ENCODE measurements around the gene TMIGD1.

Gene TMIGD1

GRCh38 chr17:30292286-30292858 lies 41.5 kb downstream of the TMIGD1 start:
- H3K4me3 ChIP-seq (ENCODE audit: control insufficient read depth in 1 of 7, extremely low read depth in 1 of 7, insufficient read depth in 4 of 7, low read depth in 2 of 7, low read length in 6 of 7) = peak overlapping the region; percentile 72 to 95 (median 89)
- H3K36me3 ChIP-seq (ENCODE audit: control insufficient read depth in 4 of 4, insufficient read depth in 4 of 4, low read length in 3 of 4) = peaks cover under 1 to 22% (median 9%) of the 10 kb centered on the region in 4 experiments
- CTCF ChIA-PET = interaction anchor here (1.2 to 1.7 kb wide), 5 partner anchors 12 to 187 kb away, joined by 3 to 6 read pairs (median 3); no protein-coding TSS in a partner anchor
- POLR2A ChIA-PET = interaction anchor here (0.5 to 0.6 kb wide), 2 partner anchors 166 to 178 kb away, joined by 3 read pairs; no protein-coding TSS in a partner anchor
- WGBS (ENCODE audit: insufficient coverage) = 36% methylated on average over 17 of the region's 17 CpGs
- DNase-seq = peak in 2 of 3 donors; percentile 48 to 59
- no peak overlapping the region for H3K27ac ChIP-seq (ENCODE audit: insufficient read depth in 1 of 2, low read depth in 1 of 2, low read length in 2 of 2, poor library complexity in 1 of 2, severe bottlenecking in 2 of 2)
- peaks cover 0 to 4% (median 0%) of the 10 kb centered on the region in 5 experiments for H3K9me3 ChIP-seq (ENCODE audit: control extremely low read depth in 1 of 5, control insufficient read depth in 4 of 5, insufficient read depth in 2 of 5, low read depth in 1 of 5, low read length in 4 of 5)
- peaks cover 3 to 18% (median 12%) of the 10 kb centered on the region in 4 experiments for H3K4me1 ChIP-seq (ENCODE audit: control extremely low read depth in 1 of 4, control insufficient read depth in 4 of 4, insufficient read depth in 4 of 4, low read length in 3 of 4)
- H3K27me3 ChIP-seq (replicated peaks in 2 of 5; ENCODE audit: control insufficient read depth in 4 of 5, insufficient read depth in 5 of 5, low read length in 4 of 5) = peaks cover 0 to 2% (median 0%) of the 10 kb centered on the region in 5 experiments

GRCh38 chr17:30291543-30292285 lies 42.1 kb downstream of the TMIGD1 start, which contains the start of gene BLMH:
TSS of gene BLMH (minus strand) at chr17:30291944. CDS start at chr17:30291819, 125 bp downstream.
- Histone ChIP-seq H3K36me3 (ENCODE audit: control insufficient read depth in 4 of 4, insufficient read depth in 4 of 4, low read length in 3 of 4) (peaks cover 4 to 28% (median 13%) of the 10 kb centered on the region in 4 experiments), H3K27ac (ENCODE audit: insufficient read depth in 1 of 2, low read depth in 1 of 2, low read length in 2 of 2, poor library complexity in 1 of 2, severe bottlenecking in 2 of 2) (peak within 1 kb of the TSS in 1 of 2 experiments; percentile 57), H3K9me3 (ENCODE audit: control extremely low read depth in 1 of 5, control insufficient read depth in 4 of 5, insufficient read depth in 2 of 5, low read depth in 1 of 5, low read length in 4 of 5) (no peaks in the 10 kb centered on the region), H3K27me3 (replicated peaks in 2 of 5; ENCODE audit: control insufficient read depth in 4 of 5, insufficient read depth in 5 of 5, low read length in 4 of 5) (peaks cover 0 to 2% (median 0%) of the 10 kb centered on the region in 5 experiments), H3K4me1 (ENCODE audit: control extremely low read depth in 1 of 4, control insufficient read depth in 4 of 4, insufficient read depth in 4 of 4, low read length in 3 of 4) (peaks cover 3 to 18% (median 12%) of the 10 kb centered on the region in 4 experiments), H3K4me3 (ENCODE audit: control insufficient read depth in 1 of 7, extremely low read depth in 1 of 7, insufficient read depth in 4 of 7, low read depth in 2 of 7, low read length in 6 of 7) (peak within 1 kb of the TSS; percentile 72 to 95 (median 89))
- POLR2A ChIA-PET = interaction anchor here (0.6 to 0.8 kb wide), 3 partner anchors 43 to 186 kb away, joined by 3 read pairs; no protein-coding TSS in a partner anchor
- DNase-seq = peak; percentile 65 to 87 (median 82)
- CTCF ChIA-PET = interaction anchor here (1.2 to 1.7 kb wide), 5 partner anchors 12 to 187 kb away, joined by 3 to 6 read pairs (median 3); no protein-coding TSS in a partner anchor
- under 1% methylated on average over 49 of the region's 89 CpGs for WGBS (ENCODE audit: insufficient coverage)

DNA sequence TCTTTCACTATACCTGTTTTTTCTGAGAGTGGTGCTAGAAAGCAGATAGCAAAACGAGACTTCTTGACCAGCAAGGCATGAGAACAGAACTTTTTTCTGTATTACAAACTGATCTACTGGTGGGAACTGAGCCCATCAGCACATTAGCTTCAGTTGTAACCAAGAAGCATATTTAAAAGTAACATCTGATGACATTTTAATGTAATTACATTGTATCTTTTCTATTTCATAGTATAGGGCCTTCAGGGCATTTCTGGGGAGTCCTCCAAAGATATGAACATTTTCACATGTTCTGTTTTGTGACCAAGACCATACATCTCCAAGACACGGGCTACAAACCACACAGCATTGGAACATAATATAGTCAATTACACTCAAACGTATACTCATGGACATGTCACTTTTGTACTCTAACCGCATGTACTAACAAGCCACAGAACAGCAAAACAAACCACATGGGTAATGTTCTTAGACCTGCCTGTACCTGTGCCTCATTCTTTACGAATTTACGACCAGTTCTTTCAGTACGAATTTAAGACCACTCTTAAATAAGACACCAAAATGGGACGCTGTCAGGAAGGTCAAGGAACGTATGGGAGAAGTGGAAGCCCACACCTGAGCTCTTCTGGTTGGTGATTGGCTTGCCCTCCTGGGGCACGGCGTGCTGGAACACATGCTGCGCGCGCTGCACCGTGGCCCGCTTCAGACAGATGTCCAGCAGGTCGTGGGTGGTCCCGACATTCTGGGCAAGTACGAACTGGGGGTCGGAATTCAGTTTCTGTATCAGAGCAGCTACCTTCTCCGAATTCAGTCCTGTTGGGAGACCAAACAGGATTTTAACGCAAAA lies 42.9 kb downstream of the TMIGD1 start:
- H3K36me3 ChIP-seq (ENCODE audit: control insufficient read depth in 4 of 4, insufficient read depth in 4 of 4, low read length in 3 of 4) = peaks cover 4 to 36% (median 19%) of the 10 kb centered on the region in 4 experiments
- CTCF ChIA-PET = interaction anchor here (1.3 to 1.7 kb wide), 2 partner anchors 12 to 45 kb away, joined by 4 to 6 read pairs; no protein-coding TSS in a partner anchor
- peaks cover 0 to 2% (median 0%) of the 10 kb centered on the region in 5 experiments for H3K27me3 ChIP-seq (replicated peaks in 2 of 5; ENCODE audit: control insufficient read depth in 4 of 5, insufficient read depth in 5 of 5, low read length in 4 of 5)
- DNase-seq = peak in 2 of 3 donors; percentile 41 to 61
- 4% methylated on average over 18 of the region's 22 CpGs for WGBS (ENCODE audit: insufficient coverage)
- POLR2A ChIA-PET = interaction anchor here (0.7 to 0.8 kb wide), 2 partner anchors 44 to 187 kb away, joined by 3 read pairs; no protein-coding TSS in a partner anchor
- peaks cover 3 to 18% (median 12%) of the 10 kb centered on the region in 4 experiments for H3K4me1 ChIP-seq (ENCODE audit: control extremely low read depth in 1 of 4, control insufficient read depth in 4 of 4, insufficient read depth in 4 of 4, low read length in 3 of 4)
- H3K4me3 ChIP-seq (ENCODE audit: control insufficient read depth in 1 of 7, extremely low read depth in 1 of 7, insufficient read depth in 4 of 7, low read depth in 2 of 7, low read length in 6 of 7) = peak overlapping the region; percentile 72 to 95 (median 89)
- no peaks in the 10 kb centered on the region for H3K9me3 ChIP-seq (ENCODE audit: control extremely low read depth in 1 of 5, control insufficient read depth in 4 of 5, insufficient read depth in 2 of 5, low read depth in 1 of 5, low read length in 4 of 5)
- peak overlapping the region in 1 of 2 experiments; percentile 57 for H3K27ac ChIP-seq (ENCODE audit: insufficient read depth in 1 of 2, low read depth in 1 of 2, low read length in 2 of 2, poor library complexity in 1 of 2, severe bottlenecking in 2 of 2)

DNA sequence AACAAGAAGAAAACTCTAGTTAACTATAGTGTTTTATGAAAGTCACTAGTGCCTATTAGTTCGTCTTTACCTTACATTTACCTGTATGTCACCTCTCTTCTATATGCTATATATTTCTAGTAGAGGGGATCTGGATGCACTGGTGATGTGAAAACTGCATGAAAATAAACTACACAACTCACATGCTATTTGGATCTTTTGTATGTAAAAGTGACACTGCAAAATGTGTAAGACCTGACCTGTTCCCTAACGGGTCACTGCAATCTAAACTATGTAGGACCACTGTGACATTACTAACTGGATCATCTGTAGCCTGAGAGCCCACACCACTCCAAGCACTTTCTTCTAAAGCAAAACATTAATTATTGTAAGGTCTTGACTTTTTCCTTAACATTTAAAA lies 43.8 kb downstream of the TMIGD1 start:
- Histone ChIP-seq H3K4me3 (ENCODE audit: control insufficient read depth in 1 of 7, extremely low read depth in 1 of 7, insufficient read depth in 4 of 7, low read depth in 2 of 7, low read length in 6 of 7) (peak overlapping the region in 3 of 7 experiments; percentile 87 to 91 (median 89)), H3K27me3 (replicated peaks in 2 of 5; ENCODE audit: control insufficient read depth in 4 of 5, insufficient read depth in 5 of 5, low read length in 4 of 5) (peaks cover 0 to 2% (median 0%) of the 10 kb centered on the region in 5 experiments), H3K36me3 (ENCODE audit: control insufficient read depth in 4 of 4, insufficient read depth in 4 of 4, low read length in 3 of 4) (peaks cover 4 to 44% (median 28%) of the 10 kb centered on the region in 4 experiments), H3K4me1 (ENCODE audit: control extremely low read depth in 1 of 4, control insufficient read depth in 4 of 4, insufficient read depth in 4 of 4, low read length in 3 of 4) (peaks cover 3 to 18% (median 12%) of the 10 kb centered on the region in 4 experiments), H3K9me3 (ENCODE audit: control extremely low read depth in 1 of 5, control insufficient read depth in 4 of 5, insufficient read depth in 2 of 5, low read depth in 1 of 5, low read length in 4 of 5) (no peaks in the 10 kb centered on the region), H3K27ac (ENCODE audit: insufficient read depth in 1 of 2, low read depth in 1 of 2, low read length in 2 of 2, poor library complexity in 1 of 2, severe bottlenecking in 2 of 2) (no peak overlapping the region)
- WGBS (ENCODE audit: insufficient coverage) = 100% methylated on average over 1 of the region's 2 CpGs
- no peak for DNase-seq
- CTCF ChIA-PET = no interaction called here
- POLR2A ChIA-PET = no interaction called here

DNA sequence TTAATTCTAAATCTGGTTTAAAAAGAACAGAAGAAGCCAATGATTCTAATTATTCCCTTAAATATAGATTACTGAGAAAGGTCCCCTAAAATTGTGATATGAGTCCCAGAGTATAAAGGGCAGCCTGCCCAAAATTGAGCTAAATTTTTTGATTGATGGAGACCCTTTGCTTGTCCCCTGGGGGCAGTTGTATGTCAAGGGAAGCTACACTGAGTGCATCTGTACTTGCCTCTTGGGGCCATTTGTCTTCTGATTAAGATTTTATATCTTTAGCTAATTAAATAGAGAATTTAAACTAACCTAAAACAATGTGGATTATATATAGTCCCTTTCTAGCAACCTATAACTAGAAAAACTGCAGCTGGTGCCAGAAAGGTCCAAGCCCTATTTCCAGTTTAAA lies 54.7 kb downstream of the TMIGD1 start:
- ChIA-PET CTCF (interaction anchor here (0.7 to 2.4 kb wide), 7 partner anchors 12 to 174 kb away, joined by 3 to 16 read pairs (median 4); partner anchors contain the start of gene BLMH), POLR2A (no interaction called here)
- H3K27ac ChIP-seq (ENCODE audit: insufficient read depth in 1 of 2, low read depth in 1 of 2, low read length in 2 of 2, poor library complexity in 1 of 2, severe bottlenecking in 2 of 2) = no peak overlapping the region
- no peaks in the 10 kb centered on the region for H3K27me3 ChIP-seq (replicated peaks in 2 of 5; ENCODE audit: control insufficient read depth in 4 of 5, insufficient read depth in 5 of 5, low read length in 4 of 5)
- H3K4me1 ChIP-seq (ENCODE audit: control extremely low read depth in 1 of 4, control insufficient read depth in 4 of 4, insufficient read depth in 4 of 4, low read length in 3 of 4) = no peaks in the 10 kb centered on the region
- no peaks in the 10 kb centered on the region for H3K9me3 ChIP-seq (ENCODE audit: control extremely low read depth in 1 of 5, control insufficient read depth in 4 of 5, insufficient read depth in 2 of 5, low read depth in 1 of 5, low read length in 4 of 5)
- no peak overlapping the region for H3K4me3 ChIP-seq (ENCODE audit: control insufficient read depth in 1 of 7, extremely low read depth in 1 of 7, insufficient read depth in 4 of 7, low read depth in 2 of 7, low read length in 6 of 7)
- peaks cover 10 to 77% (median 40%) of the 10 kb centered on the region in 4 experiments for H3K36me3 ChIP-seq (ENCODE audit: control insufficient read depth in 4 of 4, insufficient read depth in 4 of 4, low read length in 3 of 4)
- DNase-seq = no peak

GRCh38 chr17:30278032-30278431 lies 55.8 kb downstream of the TMIGD1 start:
- CTCF ChIA-PET = interaction anchor here (0.6 to 1.8 kb wide), 8 partner anchors 18 to 181 kb away, joined by 3 to 5 read pairs (median 4); no protein-coding TSS in a partner anchor

More at GRCh38 chr17:30278032-30278431, 55.8 kb downstream of the TMIGD1 start:
- H3K27ac ChIP-seq (ENCODE audit: insufficient read depth in 1 of 2, low read depth in 1 of 2, low read length in 2 of 2, poor library complexity in 1 of 2, severe bottlenecking in 2 of 2) = no peak overlapping the region
- H3K9me3 ChIP-seq (ENCODE audit: control extremely low read depth in 1 of 5, control insufficient read depth in 4 of 5, insufficient read depth in 2 of 5, low read depth in 1 of 5, low read length in 4 of 5) = no peaks in the 10 kb centered on the region
- no peak overlapping the region for H3K4me3 ChIP-seq (ENCODE audit: control insufficient read depth in 1 of 7, extremely low read depth in 1 of 7, insufficient read depth in 4 of 7, low read depth in 2 of 7, low read length in 6 of 7)
- no peaks in the 10 kb centered on the region for H3K4me1 ChIP-seq (ENCODE audit: control extremely low read depth in 1 of 4, control insufficient read depth in 4 of 4, insufficient read depth in 4 of 4, low read length in 3 of 4)
- no peaks in the 10 kb centered on the region for H3K27me3 ChIP-seq (replicated peaks in 2 of 5; ENCODE audit: control insufficient read depth in 4 of 5, insufficient read depth in 5 of 5, low read length in 4 of 5)
- DNase-seq = peak; percentile 50 to 77 (median 71)
- POLR2A ChIA-PET = no interaction called here
- peaks cover 15 to 79% (median 45%) of the 10 kb centered on the region in 4 experiments for H3K36me3 ChIP-seq (ENCODE audit: control insufficient read depth in 4 of 4, insufficient read depth in 4 of 4, low read length in 3 of 4)
